A673 (cell line): Measurements from ENCODE around the gene CCN6. TPM values are rescaled to one million over a fixed set of nuclear protein-coding genes. Genes with fewer than 3 reads are reported as not detected.

ENCODE experiments used
- BruUV-seq: library from RNA; stranded (reverse); fragments of 400-500 nt; replicated peaks from 2 replicates; lab custom pipeline; 2021; lab: Mats Ljungman, UMichigan
- CTCF ChIA-PET: fragments of 300-600 bp; sonication (Branson Sonifier 250); formaldehyde crosslinking; loops from one replicate; lab custom pipeline; 2022; ENCODE audit warnings: antibody characterized with exemption; lab: Charles Lee
- POLR2A ChIA-PET: fragments of 300-600 bp; sonication (Branson Sonifier 250); formaldehyde crosslinking; loops from one replicate; lab custom pipeline; 2022; ENCODE audit warnings: antibody characterized with exemption; ENCODE audit not compliant: low non-redundant PET; lab: Charles Lee
- DNase-seq: peaks from one replicate; pipeline ENCODE4 v3.0.0-alpha.2; 2015; ENCODE audit warnings: low spot score
- H3K27ac ChIP-seq: fragments of 200-600 bp; sonication (generic); 2 replicates; pipeline ENCODE4 v1.5.1; 2016; ENCODE audit warnings: mixed run types, low read depth, mild to moderate bottlenecking, mixed read lengths, antibody characterized with exemption, low read length; ENCODE audit not compliant: poor library complexity, severe bottlenecking
- H3K27me3 ChIP-seq: fragments of 200-600 bp; sonication (generic); replicated peaks from 2 replicates; pipeline ENCODE4 v1.6.1; 2017; ENCODE audit warnings: mixed run types, low read depth, mild to moderate bottlenecking, mixed read lengths, antibody characterized with exemption, low read length; ENCODE audit not compliant: insufficient read depth, poor library complexity
- H3K36me3 ChIP-seq: fragments of 200-600 bp; sonication (generic); 2 replicates; pipeline ENCODE4 v1.6.1; 2016; ENCODE audit warnings: mixed run types, mild to moderate bottlenecking, mixed read lengths, antibody characterized with exemption, low read length; ENCODE audit not compliant: insufficient read depth, poor library complexity, severe bottlenecking
- H3K4me1 ChIP-seq: fragments of 200-600 bp; sonication (generic); 2 replicates; pipeline ENCODE4 v1.6.1; 2017; ENCODE audit warnings: mixed run types, mild to moderate bottlenecking, mixed read lengths, antibody characterized with exemption, low read length; ENCODE audit not compliant: insufficient read depth, poor library complexity, severe bottlenecking
- H3K4me3 ChIP-seq: fragments of 200-600 bp; sonication (generic); 2 replicates; pipeline ENCODE4 v1.5.1; 2016; ENCODE audit warnings: low read depth, mixed run types, mild to moderate bottlenecking, mixed read lengths, low read length; ENCODE audit not compliant: poor library complexity, severe bottlenecking
- H3K9me3 ChIP-seq: fragments of 200-600 bp; sonication (generic); 2 replicates; pipeline ENCODE4 v1.6.1; 2016; ENCODE audit warnings: mixed run types, low read depth, mild to moderate bottlenecking, mixed read lengths, antibody characterized with exemption, low read length; ENCODE audit not compliant: poor library complexity, severe bottlenecking
- EZH2 ChIP-seq: fragments of 200-600 bp; sonication (generic); IDR thresholded peaks from 2 replicates; pipeline ENCODE4 v1.6.1; 2017; ENCODE audit warnings: borderline replicate concordance, low read depth, mild to moderate bottlenecking, mixed read lengths, antibody characterized with exemption, low read length; ENCODE audit not compliant: poor library complexity, severe bottlenecking
- intact Hi-C: fragments of 100-400 bp; cut with micrococcal nuclease; formaldehyde crosslinking; loops from one replicate; pipeline ENCODE4 v1.10.0; 2022; ENCODE audit not compliant: unreplicated experiment
- total RNA-seq: library from RNA; stranded (reverse); gene quantifications from 2 replicates; pipeline ENCODE4 v1.2.3, GENCODE V29; 2021
- TF ChIP-seq, protein P1 (sequence below): fragments of 300-800, 200-600 bp; sonication (generic); conservative IDR thresholded peaks from 2 replicates; pipeline ENCODE4 v1.5.1; 2017; ENCODE audit warnings: low read depth, mild to moderate bottlenecking, antibody characterized with exemption, low read length, moderate library complexity, mixed read lengths

Gene CCN6
- total RNA-seq, 1 experiment from 2014 or later, result not detected

DNA sequence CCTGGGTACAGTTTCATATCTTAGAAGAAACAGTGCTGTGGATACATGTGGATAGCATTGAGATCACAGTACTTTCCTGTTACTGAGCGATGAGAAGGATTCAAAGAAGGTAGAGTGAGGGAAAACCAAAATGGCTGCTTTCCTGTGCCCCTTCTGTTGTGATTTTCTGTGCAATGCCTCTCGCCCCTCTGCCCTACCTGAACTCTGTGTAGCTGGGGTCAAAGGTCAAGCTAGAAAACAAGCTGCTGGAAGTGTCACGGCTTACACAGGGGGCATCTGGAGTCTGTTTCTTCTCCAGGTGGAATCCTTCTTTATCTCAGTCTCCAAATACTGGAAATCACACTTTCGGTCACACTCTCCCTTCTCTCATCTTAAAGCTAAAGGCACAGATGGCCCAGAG lies 27.0 kb upstream of the CCN6 start:
- no peak overlapping the region for H3K4me3 ChIP-seq
- peaks cover 4% of the 10 kb centered on the region for H3K4me1 ChIP-seq
- H3K9me3 ChIP-seq, result peaks cover 4% of the 10 kb centered on the region
- CTCF ChIA-PET, result interaction anchor here (1.2 kb wide), 1 partner anchor 18 kb away, joined by 3 read pairs; no protein-coding TSS in a partner anchor
- no TSS peak for BruUV-seq
- no peak for DNase-seq
- TF ChIP-seq, protein P1, sequence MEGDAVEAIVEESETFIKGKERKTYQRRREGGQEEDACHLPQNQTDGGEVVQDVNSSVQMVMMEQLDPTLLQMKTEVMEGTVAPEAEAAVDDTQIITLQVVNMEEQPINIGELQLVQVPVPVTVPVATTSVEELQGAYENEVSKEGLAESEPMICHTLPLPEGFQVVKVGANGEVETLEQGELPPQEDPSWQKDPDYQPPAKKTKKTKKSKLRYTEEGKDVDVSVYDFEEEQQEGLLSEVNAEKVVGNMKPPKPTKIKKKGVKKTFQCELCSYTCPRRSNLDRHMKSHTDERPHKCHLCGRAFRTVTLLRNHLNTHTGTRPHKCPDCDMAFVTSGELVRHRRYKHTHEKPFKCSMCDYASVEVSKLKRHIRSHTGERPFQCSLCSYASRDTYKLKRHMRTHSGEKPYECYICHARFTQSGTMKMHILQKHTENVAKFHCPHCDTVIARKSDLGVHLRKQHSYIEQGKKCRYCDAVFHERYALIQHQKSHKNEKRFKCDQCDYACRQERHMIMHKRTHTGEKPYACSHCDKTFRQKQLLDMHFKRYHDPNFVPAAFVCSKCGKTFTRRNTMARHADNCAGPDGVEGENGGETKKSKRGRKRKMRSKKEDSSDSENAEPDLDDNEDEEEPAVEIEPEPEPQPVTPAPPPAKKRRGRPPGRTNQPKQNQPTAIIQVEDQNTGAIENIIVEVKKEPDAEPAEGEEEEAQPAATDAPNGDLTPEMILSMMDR, result no peak
- TF ChIP-seq EZH2, result no peak
- H3K36me3 ChIP-seq, result no peaks in the 10 kb centered on the region
- H3K27ac ChIP-seq, result no peak overlapping the region
- peaks cover 24% of the 10 kb centered on the region for H3K27me3 ChIP-seq
- POLR2A ChIA-PET, result interaction anchor here (0.6 kb wide), 1 partner anchor 12 kb away, joined by 3 read pairs; no protein-coding TSS in a partner anchor
- intact Hi-C loops, result loop anchor here (5.0 kb wide), 1 partner anchor 315 kb away; no protein-coding TSS in a partner anchor

DNA sequence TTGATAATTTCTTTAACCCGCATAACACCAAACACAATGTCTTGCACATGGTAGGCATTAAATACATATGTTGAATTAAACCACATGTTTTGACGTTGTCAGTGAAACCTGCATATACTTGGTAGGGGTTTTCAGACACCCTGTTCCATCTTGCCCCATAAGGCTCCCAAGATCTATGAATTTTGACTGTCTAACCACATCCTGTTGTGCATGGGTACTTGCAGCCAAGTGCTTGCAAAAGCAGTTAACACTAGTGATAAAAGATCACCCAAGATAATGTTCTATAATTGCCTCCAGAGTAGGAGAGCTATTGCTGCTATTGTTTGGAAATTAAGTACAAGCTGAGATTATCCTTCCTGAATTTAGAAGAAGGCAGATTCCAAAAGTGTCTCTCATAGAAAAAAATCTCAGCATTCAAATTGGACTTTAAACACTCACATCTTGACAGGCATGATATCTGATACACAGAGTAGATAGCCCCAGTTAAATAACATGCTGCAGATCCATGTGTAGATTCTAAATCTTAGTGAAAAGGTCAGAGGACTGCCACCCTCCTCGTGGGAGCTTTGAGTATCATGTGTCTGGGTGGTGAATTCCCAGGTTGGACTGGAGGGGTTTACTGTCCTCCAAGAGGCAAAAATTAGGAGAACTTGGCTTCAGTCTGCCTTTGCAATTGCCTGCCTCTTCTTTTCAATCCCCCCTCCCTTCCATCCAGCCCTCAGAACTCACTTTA lies 25.8 kb upstream of the CCN6 start:
- intact Hi-C loops, result loop anchor here (5.0 kb wide), 1 partner anchor 316 kb away; no protein-coding TSS in a partner anchor
- Histone ChIP-seq H3K4me3 (no peak overlapping the region), H3K27me3 (peaks cover 24% of the 10 kb centered on the region), H3K9me3 (peaks cover 4% of the 10 kb centered on the region), H3K27ac (no peak overlapping the region), H3K4me1 (peaks cover 4% of the 10 kb centered on the region), H3K36me3 (no peaks in the 10 kb centered on the region)
- TF ChIP-seq, protein P1, result no peak
- no peak for TF ChIP-seq EZH2
- DNase-seq, result peak; percentile 75
- ChIA-PET POLR2A (no interaction called here), CTCF (interaction anchor here (0.6 to 1.2 kb wide), 4 partner anchors 17 to 319 kb away, joined by 3 to 5 read pairs (median 4); no protein-coding TSS in a partner anchor)
- no TSS peak for BruUV-seq

DNA sequence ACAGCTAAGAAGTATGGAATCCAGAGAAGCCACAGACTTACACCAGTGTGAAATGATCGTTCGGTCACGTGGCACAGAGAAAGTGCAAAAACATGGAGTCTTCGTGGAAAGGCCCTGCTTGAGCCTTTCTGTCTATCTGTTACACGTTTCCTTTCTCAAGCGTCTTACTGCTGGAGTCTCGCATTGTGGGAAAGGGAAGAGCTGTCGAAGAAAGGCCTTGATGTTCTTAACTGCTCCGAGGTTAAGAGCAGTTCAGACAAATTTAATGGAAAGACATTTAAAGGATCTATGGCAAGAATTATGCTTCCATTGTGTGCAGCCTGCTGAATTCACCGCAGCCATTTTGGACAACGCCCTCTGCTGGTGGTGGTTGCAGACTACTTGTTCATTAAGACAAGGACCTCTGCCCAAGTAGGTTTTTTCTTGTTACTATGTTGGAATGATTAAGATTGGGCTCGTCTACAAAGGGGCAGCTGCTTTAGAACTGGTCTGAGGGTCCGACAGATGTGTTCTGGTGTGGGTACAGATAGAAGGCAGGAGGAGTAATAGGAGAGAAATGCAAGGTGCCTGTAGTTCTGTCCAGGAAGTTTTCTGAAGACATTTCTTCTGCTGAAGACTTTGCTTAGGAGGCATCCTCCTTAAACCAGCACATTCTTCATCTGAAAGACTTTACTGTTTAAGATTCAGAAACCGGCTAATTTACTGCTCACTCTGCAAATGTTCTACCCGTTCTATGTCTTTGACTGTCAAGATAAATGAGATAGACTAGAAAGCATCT lies 24.7 kb upstream of the CCN6 start:
- no peak overlapping the region for H3K4me3 ChIP-seq

More for the DNA sequence above, 24.7 kb upstream of the CCN6 start:
- intact Hi-C loops, result loop anchor here (5.0 kb wide), 1 partner anchor 317 kb away; no protein-coding TSS in a partner anchor
- TF ChIP-seq EZH2, result no peak
- TF ChIP-seq, protein P1, result peak; percentile 91
- ChIA-PET POLR2A (no interaction called here), CTCF (interaction anchor here (0.8 kb wide), 1 partner anchor 320 kb away, joined by 4 read pairs; no protein-coding TSS in a partner anchor)
- H3K9me3 ChIP-seq, result no peaks in the 10 kb centered on the region
- H3K27me3 ChIP-seq, result peaks cover 24% of the 10 kb centered on the region
- H3K4me1 ChIP-seq, result peaks cover 12% of the 10 kb centered on the region
- no peaks in the 10 kb centered on the region for H3K36me3 ChIP-seq
- no TSS peak for BruUV-seq
- no peak overlapping the region for H3K27ac ChIP-seq
- peak; percentile 78 for DNase-seq
